ENCODE data around the gene UBA6.

Gene UBA6

GRCh38 chr4:67587156-67587555 lies 113.8 kb downstream of the UBA6 start:
- H3K4me3 ChIP-seq (ENCODE audit: low read depth in 1 of 2, low read length in 2 of 2): no peak overlapping the region
- H3K36me3 ChIP-seq (ENCODE audit: insufficient read depth, low read length): no peaks in the 10 kb centered on the region
- TF ChIP-seq EZH2 (IDR thresholded peaks at IDR 0.05; ENCODE audit: borderline replicate concordance, low read depth, low read length, severe bottlenecking): no peak
- no peak for TF ChIP-seq CTCF (IDR thresholded peaks at IDR 0.05; ENCODE audit: borderline replicate concordance, extremely low read depth, low read length, poor library complexity, severe bottlenecking)

GRCh38 chr4:67584496-67584895 lies 116.5 kb downstream of the UBA6 start:
- Histone ChIP-seq H3K27me3 (ENCODE audit: insufficient read depth, low read length, poor library complexity) (no peaks in the 10 kb centered on the region), H3K4me2 (ENCODE audit: insufficient read depth, low read length) (no peak overlapping the region), H4K20me1 (ENCODE audit: insufficient read depth, low read length) (no peaks in the 10 kb centered on the region), H3K27ac (ENCODE audit: low read length) (no peak overlapping the region), H3K9ac (ENCODE audit: low read depth, low read length) (no peak overlapping the region), H3K36me3 (ENCODE audit: insufficient read depth, low read length) (no peaks in the 10 kb centered on the region), H3K9me3 (ENCODE audit: insufficient read depth, low read length, severe bottlenecking) (no peaks in the 10 kb centered on the region), H3K4me3 (ENCODE audit: low read depth in 1 of 2, low read length in 2 of 2) (no peak overlapping the region), H2AFZ (ENCODE audit: low read depth, low read length) (no peak overlapping the region), H3K4me1 (ENCODE audit: insufficient read depth, low read length) (peaks cover 25% of the 10 kb centered on the region), H3K79me2 (ENCODE audit: insufficient read depth, low read length) (no peaks in the 10 kb centered on the region)
- no peak for DNase-seq
- TF ChIP-seq EZH2 (IDR thresholded peaks at IDR 0.05; ENCODE audit: borderline replicate concordance, low read depth, low read length, severe bottlenecking): no peak
- TF ChIP-seq CTCF (IDR thresholded peaks at IDR 0.05; ENCODE audit: borderline replicate concordance, extremely low read depth, low read length, poor library complexity, severe bottlenecking): no peak
- no peak for ATAC-seq (ENCODE audit: insufficient read depth, low read depth)

More at GRCh38 chr4:67587156-67587555, 113.8 kb downstream of the UBA6 start:
- Histone ChIP-seq H3K4me2 (ENCODE audit: insufficient read depth, low read length) (no peak overlapping the region), H3K9me3 (ENCODE audit: insufficient read depth, low read length, severe bottlenecking) (no peaks in the 10 kb centered on the region), H3K27ac (ENCODE audit: low read length) (no peak overlapping the region), H2AFZ (ENCODE audit: low read depth, low read length) (no peak overlapping the region), H3K9ac (ENCODE audit: low read depth, low read length) (no peak overlapping the region), H3K4me1 (ENCODE audit: insufficient read depth, low read length) (peaks cover 7% of the 10 kb centered on the region), H4K20me1 (ENCODE audit: insufficient read depth, low read length) (no peaks in the 10 kb centered on the region), H3K27me3 (ENCODE audit: insufficient read depth, low read length, poor library complexity) (no peaks in the 10 kb centered on the region), H3K79me2 (ENCODE audit: insufficient read depth, low read length) (no peaks in the 10 kb centered on the region)
- ATAC-seq (ENCODE audit: insufficient read depth, low read depth) (no peak), DNase-seq (no peak)

- H3K79me2 ChIP-seq (ENCODE audit: insufficient read depth, low read length): no peaks in the 10 kb centered on the region
- no peak overlapping the region for H3K9ac ChIP-seq (ENCODE audit: low read depth, low read length)
- H3K4me3 ChIP-seq (ENCODE audit: low read depth in 1 of 2, low read length in 2 of 2): no peak overlapping the region
- DNase-seq: peak; percentile 20
- no peaks in the 10 kb centered on the region for H3K36me3 ChIP-seq (ENCODE audit: insufficient read depth, low read length)
- H2AFZ ChIP-seq (ENCODE audit: low read depth, low read length): no peak overlapping the region
- TF ChIP-seq EZH2 (IDR thresholded peaks at IDR 0.05; ENCODE audit: borderline replicate concordance, low read depth, low read length, severe bottlenecking) (no peak), CTCF (IDR thresholded peaks at IDR 0.05; ENCODE audit: borderline replicate concordance, extremely low read depth, low read length, poor library complexity, severe bottlenecking) (no peak)
- H3K4me2 ChIP-seq (ENCODE audit: insufficient read depth, low read length): peak overlapping the region; percentile 41; the same call in 1 of the 2 replicates
- peak overlapping the region; percentile 12; the same call in 1 of the 2 replicates for H3K27ac ChIP-seq (ENCODE audit: low read length)
- H3K9me3 ChIP-seq (ENCODE audit: insufficient read depth, low read length, severe bottlenecking): no peaks in the 10 kb centered on the region
- peaks cover 25% of the 10 kb centered on the region for H3K4me1 ChIP-seq (ENCODE audit: insufficient read depth, low read length)
- ATAC-seq (ENCODE audit: insufficient read depth, low read depth): peak; percentile 62
- no peaks in the 10 kb centered on the region for H3K27me3 ChIP-seq (ENCODE audit: insufficient read depth, low read length, poor library complexity)
- no peaks in the 10 kb centered on the region for H4K20me1 ChIP-seq (ENCODE audit: insufficient read depth, low read length)
Measured at GRCh38 chr4:67581913-67582312, 119.0 kb downstream of the UBA6 start.
